ENCODE results near the gene RPS6KA6.

RPS6KA6 gene

DNA sequence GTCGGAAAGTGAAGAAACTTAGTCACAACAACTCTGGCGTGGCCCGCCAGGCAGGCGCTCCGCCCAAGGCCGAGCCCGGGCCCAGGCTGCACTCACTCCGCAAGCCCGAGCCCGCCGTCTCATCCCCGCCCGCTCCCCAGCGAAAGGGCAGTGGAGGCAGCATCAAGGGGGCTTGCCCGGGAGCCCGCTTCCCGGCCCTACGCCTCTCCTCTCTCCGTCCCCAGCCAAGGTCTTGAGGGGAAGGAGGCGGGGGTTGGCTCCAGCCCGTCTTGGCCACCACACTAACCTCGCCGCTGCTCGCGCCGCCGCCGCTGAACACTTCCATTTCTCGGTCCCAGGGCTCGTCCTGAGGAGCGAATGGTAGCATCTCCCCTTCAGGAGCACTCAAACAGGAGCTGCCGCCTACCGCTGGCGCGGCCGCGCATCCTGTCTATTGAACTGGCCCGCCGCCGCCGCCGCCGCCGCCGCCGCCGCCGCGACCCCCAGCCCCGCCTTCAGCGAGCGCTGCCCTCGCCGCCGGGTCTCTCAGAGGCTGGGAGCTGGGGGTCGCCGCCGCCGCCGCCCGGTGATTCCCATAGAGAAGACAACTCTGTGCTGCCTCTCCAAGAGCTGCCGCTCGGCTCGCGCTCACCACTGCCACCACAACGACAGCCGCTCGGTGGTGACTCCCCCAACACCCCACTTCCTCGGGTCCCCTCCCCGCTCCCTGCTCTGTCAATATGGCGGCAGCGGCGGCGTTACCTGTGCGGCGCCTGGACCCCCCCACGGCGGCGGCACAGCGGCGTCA is at the start of gene RPS6KA6:
Gene RPS6KA6 (minus strand): TSS at position 667 of the 787 bp plus-strand sequence. CDS start 300 bp downstream, at position 367.
- peak within 1 kb of the TSS; percentile 65 for H3K4me3 ChIP-seq (ENCODE audit: low read length)
- TF ChIP-seq, protein P1, sequence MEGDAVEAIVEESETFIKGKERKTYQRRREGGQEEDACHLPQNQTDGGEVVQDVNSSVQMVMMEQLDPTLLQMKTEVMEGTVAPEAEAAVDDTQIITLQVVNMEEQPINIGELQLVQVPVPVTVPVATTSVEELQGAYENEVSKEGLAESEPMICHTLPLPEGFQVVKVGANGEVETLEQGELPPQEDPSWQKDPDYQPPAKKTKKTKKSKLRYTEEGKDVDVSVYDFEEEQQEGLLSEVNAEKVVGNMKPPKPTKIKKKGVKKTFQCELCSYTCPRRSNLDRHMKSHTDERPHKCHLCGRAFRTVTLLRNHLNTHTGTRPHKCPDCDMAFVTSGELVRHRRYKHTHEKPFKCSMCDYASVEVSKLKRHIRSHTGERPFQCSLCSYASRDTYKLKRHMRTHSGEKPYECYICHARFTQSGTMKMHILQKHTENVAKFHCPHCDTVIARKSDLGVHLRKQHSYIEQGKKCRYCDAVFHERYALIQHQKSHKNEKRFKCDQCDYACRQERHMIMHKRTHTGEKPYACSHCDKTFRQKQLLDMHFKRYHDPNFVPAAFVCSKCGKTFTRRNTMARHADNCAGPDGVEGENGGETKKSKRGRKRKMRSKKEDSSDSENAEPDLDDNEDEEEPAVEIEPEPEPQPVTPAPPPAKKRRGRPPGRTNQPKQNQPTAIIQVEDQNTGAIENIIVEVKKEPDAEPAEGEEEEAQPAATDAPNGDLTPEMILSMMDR (conservative IDR thresholded peaks at IDR 0.05; ENCODE audit: low read depth, low read length): no peak
- DNase-seq (ENCODE audit: low read depth): no peak

DNA sequence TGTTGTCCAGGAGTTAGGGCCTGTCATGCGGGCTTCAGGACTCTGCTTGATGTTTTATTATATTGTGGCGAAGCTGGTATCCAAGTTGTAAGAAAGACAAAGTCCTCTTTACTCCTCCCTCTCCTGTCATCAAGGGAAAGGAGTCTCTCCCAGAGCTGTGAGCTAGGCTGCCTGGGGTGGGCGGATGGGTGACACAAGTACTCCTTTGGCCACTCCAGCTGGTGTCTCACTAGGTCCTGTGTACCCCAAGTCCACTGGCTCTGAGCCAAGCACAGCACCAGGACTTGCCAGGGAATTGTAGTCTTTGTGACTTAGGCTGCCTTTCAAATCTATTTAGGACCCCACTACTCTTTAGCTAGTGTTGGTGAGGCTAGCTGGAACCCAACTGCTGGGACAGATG is 36.7 kb upstream of the RPS6KA6 start:
- H3K4me3 ChIP-seq (ENCODE audit: low read length): no peak overlapping the region
- TF ChIP-seq, protein P1 (conservative IDR thresholded peaks at IDR 0.05; ENCODE audit: low read depth, low read length): no peak
- DNase-seq (ENCODE audit: low read depth): no peak

DNA sequence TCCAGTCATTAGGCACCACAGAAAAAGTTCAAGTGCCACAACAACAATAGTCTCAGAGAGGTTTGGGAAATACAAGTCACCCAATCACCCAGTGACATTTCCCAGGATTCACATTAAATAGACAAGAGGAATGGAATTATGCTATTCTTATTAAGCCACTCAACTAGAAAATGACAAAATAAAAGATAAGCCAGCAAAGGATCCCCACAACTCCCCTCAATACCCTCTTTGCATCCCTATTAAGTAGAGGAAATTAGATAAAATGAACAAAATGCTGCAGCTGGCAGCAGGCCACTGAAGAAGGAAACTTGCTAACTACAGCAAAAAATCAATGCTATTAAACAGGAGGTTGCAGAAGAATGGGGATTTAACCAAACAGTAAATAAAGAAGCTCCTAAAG is 35.3 kb upstream of the RPS6KA6 start:
- DNase-seq (ENCODE audit: low read depth): no peak
- H3K4me3 ChIP-seq (ENCODE audit: low read length): no peak overlapping the region
- TF ChIP-seq, protein P1 (conservative IDR thresholded peaks at IDR 0.05; ENCODE audit: low read depth, low read length): no peak

DNA sequence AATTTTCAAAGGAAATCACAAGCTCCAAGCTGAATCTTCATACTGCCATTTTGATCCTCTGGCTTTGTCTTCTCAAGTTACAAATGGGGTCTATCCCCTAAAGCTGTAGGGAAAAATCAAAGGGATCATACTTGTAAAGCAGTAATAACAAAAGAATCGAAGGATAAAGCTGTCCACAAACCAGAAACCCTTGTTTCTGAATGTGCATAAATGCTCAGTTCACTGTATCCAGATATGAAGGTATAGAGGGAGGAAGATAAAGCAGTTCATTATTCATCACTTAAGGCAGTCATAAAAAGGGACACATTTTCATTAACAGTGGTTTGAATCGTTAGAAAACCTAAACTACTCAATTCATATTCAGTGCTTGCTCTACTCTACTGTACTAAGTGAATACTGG is 33.2 kb upstream of the RPS6KA6 start:
- DNase-seq (ENCODE audit: low read depth): no peak
- TF ChIP-seq, protein P1 (conservative IDR thresholded peaks at IDR 0.05; ENCODE audit: low read depth, low read length): no peak

DNA sequence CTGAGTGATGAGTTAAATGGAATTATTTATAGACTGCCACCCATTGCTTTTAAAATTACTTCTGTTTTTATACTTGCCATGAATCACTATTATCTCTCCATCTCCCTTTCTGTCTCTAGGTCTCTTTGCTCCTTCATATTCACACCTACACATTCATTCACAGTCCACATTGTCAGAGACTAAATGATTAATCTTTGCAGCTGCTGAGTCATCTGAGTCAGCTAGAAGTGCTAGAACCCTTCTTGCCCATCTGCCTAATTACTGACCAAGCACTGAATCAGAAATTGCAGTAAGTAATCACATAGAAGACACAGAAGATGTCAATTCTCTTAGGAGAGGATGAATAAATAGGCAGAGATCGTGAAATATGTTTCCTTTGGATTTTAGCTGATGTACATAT is 31.6 kb upstream of the RPS6KA6 start:
- no peak for DNase-seq (ENCODE audit: low read depth)
- TF ChIP-seq, protein P1 (conservative IDR thresholded peaks at IDR 0.05; ENCODE audit: low read depth, low read length): no peak
- no peak overlapping the region for H3K4me3 ChIP-seq (ENCODE audit: low read length)

More for the DNA sequence above, 33.2 kb upstream of the RPS6KA6 start:
- H3K4me3 ChIP-seq (ENCODE audit: low read length): no peak overlapping the region

DNA sequence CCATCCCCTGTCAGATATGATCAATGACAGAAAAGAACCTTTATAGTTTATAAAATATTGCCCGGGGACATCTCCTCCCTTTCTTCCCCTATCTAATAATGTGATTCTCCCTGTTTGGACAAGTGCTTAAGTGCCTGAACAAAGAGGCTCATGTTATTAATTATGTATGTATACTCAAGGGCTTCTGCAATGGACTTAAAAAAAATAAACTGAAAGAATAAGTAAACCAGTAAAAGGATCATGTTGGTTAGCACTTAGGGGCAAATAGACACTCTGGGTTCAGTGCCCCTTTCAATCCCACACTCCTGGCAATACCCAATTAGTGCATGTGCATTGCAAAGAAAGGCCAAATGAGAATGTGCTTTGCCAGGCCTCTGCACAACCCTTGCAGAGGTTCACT is 30.7 kb upstream of the RPS6KA6 start:
- DNase-seq (ENCODE audit: low read depth): no peak
- H3K4me3 ChIP-seq (ENCODE audit: low read length): no peak overlapping the region
- TF ChIP-seq, protein P1 (conservative IDR thresholded peaks at IDR 0.05; ENCODE audit: low read depth, low read length): no peak

DNA sequence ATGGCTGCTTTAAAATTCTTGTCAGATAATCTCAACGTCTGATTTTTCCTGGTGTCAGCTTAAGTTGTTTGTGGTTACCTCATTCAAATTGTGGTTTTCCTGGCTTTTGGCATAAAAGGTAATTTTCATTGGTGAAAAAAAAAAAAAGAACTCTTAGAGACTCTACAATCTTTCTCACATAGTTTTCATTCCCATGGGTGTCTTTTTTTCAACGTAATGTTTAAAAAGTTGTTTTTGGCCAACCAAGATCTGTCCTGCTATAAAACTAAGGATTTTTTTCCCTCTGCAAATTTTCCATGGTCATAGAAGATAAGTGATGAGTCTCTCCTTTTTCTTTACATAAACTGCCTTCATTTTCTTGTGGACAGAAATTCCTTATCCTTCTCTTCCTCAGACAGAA is 28.9 kb upstream of the RPS6KA6 start:
- no peak overlapping the region for H3K4me3 ChIP-seq (ENCODE audit: low read length)
- TF ChIP-seq, protein P1 (conservative IDR thresholded peaks at IDR 0.05; ENCODE audit: low read depth, low read length): no peak
- no peak for DNase-seq (ENCODE audit: low read depth)
